GM23248 (cell line): ENCODE data around the gene SRMS.

Experiments
- EZH2 ChIP-seq: fragments of 200-600 bp; sonication (generic); IDR thresholded peaks from 2 replicates; pipeline ENCODE4 v1.6.1; 2018; ENCODE audit warnings: antibody characterized with exemption, mild to moderate bottlenecking; ENCODE audit not compliant: insufficient read depth, poor library complexity, severe bottlenecking
- EZH2phosphoT487 ChIP-seq: fragments of 200-600 bp; sonication (generic); IDR thresholded peaks from 2 replicates; pipeline ENCODE4 v1.6.1; 2018; ENCODE audit warnings: antibody characterized with exemption, moderate library complexity, mild to moderate bottlenecking, low read depth; ENCODE audit not compliant: insufficient read depth

DNA sequence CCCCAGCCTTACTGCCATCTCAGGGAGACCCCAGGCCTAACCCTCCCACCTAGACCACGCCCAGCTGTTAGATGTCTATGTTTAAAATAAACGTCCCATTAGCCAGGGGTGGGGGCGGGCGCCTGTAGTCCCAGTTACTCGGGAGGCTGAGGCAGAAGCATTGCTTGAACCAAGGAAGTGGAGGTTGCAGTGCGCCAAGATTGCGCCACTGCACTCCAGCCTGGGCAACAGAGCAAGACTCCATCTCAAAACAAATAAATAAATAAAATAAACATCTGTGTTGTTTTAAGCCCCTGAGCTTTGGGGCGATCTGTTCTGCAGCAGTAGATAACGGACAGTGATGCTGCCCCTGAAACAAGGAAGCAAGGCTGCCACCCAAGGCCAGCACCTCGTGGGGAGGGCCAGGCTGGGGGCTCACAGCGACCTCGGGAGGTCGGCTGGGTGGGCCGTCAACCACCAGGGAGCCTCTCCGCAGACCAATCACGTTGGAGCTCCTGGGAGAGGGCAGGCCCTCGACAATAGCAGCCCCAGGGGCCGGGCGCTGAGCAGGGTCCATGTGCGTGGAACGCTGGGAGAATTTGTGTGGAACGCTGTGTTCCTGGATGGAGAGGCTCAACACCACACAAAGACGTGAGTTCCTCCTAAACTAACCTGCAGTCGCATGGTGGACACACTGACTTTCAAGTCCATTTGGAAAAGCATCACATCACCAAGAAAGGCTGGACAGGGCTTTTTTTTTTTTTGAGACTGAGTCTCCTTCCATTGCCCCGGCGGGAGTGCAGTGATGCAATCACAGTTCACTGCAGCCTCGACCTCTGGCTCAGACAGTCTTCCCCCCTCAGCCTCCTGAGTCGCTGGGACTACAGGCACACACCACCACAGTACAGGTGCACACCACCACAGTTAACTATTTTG lies 27.5 kb upstream of the SRMS start:
- no peak for TF ChIP-seq EZH2
- no peak for TF ChIP-seq EZH2phosphoT487
